Gastroesophageal sphincter (tissue), 4 donors: Measurements from ENCODE around the gene FNDC4. TPM values are rescaled to one million over a fixed set of nuclear protein-coding genes. Genes with fewer than 3 reads are reported as not detected.

ENCODE experiments used
- ATAC-seq: fragments of 150-250 bp; one replicate; pipeline ENCODE4 v1.9.1; 2016; ENCODE audit warnings: mild to moderate bottlenecking, moderate library complexity
- H3K27ac ChIP-seq, 4 donors: fragments of 200-600 bp; sonication (generic) in 3 of 4; 1 replicate in 3 of 4; 2 replicates in 1 of 4; pipeline ENCODE4 v1.5.1; 2016 to 2019
- H3K27me3 ChIP-seq: fragments of 200-600 bp; sonication (generic); one replicate; pipeline ENCODE4 v1.5.1; 2019
- H3K36me3 ChIP-seq, 2 donors: fragments of 200-600 bp; sonication (generic); one replicate each; pipeline ENCODE4 v1.5.1; 2019; ENCODE audit warnings: control low read depth in 1 of 2
- H3K4me1 ChIP-seq, 3 donors: fragments of 200-600 bp; sonication (generic); 1 replicate in 2 of 3; 2 replicates in 1 of 3; pipeline ENCODE4 v1.5.1; 2016 to 2019; ENCODE audit warnings: control low read depth in 2 of 3
- H3K4me3 ChIP-seq, 2 donors: fragments of 200-600 bp; sonication (generic); one replicate each; pipeline ENCODE4 v1.5.1; 2019; ENCODE audit warnings: mild to moderate bottlenecking in 1 of 2, moderate library complexity in 1 of 2
- H3K9me3 ChIP-seq, 3 donors: fragments of 200-600 bp; sonication (generic); one replicate each; pipeline ENCODE4 v1.5.1; 2017 to 2019; ENCODE audit warnings: control low read depth in 2 of 3
- CTCF ChIP-seq, 4 experiments: fragments of 200-600 bp in 2 of 4; fragments of 450-650 bp in 2 of 4; sonication (generic) in 1 of 4; IDR thresholded peaks; one replicate each; pipeline ENCODE4 v1.5.1; 2017 to 2019; ENCODE audit warnings: antibody characterized with exemption in 4 of 4, mild to moderate bottlenecking in 2 of 4, moderate library complexity in 2 of 4
- EP300 ChIP-seq: sonication (generic); formaldehyde crosslinking; IDR thresholded peaks from one replicate; pipeline ENCODE4 v1.6.1; 2017; ENCODE audit warnings: antibody characterized with exemption, mild to moderate bottlenecking
- POLR2A ChIP-seq, 2 donors: fragments of 450-650 bp; IDR thresholded peaks; one replicate each; pipeline ENCODE4 v1.6.1; 2017; ENCODE audit warnings: antibody characterized with exemption in 2 of 2, mild to moderate bottlenecking in 2 of 2, moderate library complexity in 1 of 2
- POLR2AphosphoS5 ChIP-seq: sonication (generic); formaldehyde crosslinking; IDR thresholded peaks from one replicate; pipeline ENCODE4 v1.6.1; 2017; ENCODE audit warnings: antibody characterized with exemption
- WGBS, 2 donors: methylation state at CpG; one replicate each; pipeline ENCODE4 v1.1.5; 2018; ENCODE audit warnings: low coverage in 1 of 2; 5-methylcytosine and 5-hydroxymethylcytosine counted together
- total RNA-seq, 4 donors: library from RNA; depleted of rRNA; stranded (reverse); fragments of >200 nt; gene quantifications; one replicate each; pipeline ENCODE4 v1.1.0, GENCODE V29; 2016

The FNDC4 gene
- total RNA-seq, 4 donors from 2014 or later: 7.0 to 11.7 (median 9.9) TPM

- TF ChIP-seq POLR2AphosphoS5: no peak
- no peak for TF ChIP-seq EP300
- no peak for TF ChIP-seq POLR2A (IDR thresholded peaks at IDR 0.05)
- no peak for TF ChIP-seq CTCF (IDR thresholded peaks at IDR 0.05)
- no peaks in the 10 kb centered on the region for H3K4me1 ChIP-seq
- H3K27ac ChIP-seq: no peak overlapping the region
- ATAC-seq: no peak
- no peaks in the 10 kb centered on the region for H3K36me3 ChIP-seq
- H3K9me3 ChIP-seq: no peaks in the 10 kb centered on the region
- no peak overlapping the region for H3K4me3 ChIP-seq
- 48 to 63% methylated on average over 3 of the region's 3 CpGs for WGBS, 2 donors
- peaks cover 25% of the 10 kb centered on the region for H3K27me3 ChIP-seq
Observed at GRCh38 chr2:27527182-27527581, 32.2 kb upstream of the FNDC4 start.

- no peak for TF ChIP-seq POLR2A (IDR thresholded peaks at IDR 0.05)
- no peak for TF ChIP-seq EP300
- TF ChIP-seq POLR2AphosphoS5: no peak
- no peak for TF ChIP-seq CTCF (IDR thresholded peaks at IDR 0.05)
- peaks cover 42% of the 10 kb centered on the region for H3K27me3 ChIP-seq
- H3K4me1 ChIP-seq: no peaks in the 10 kb centered on the region
- no peak for ATAC-seq
- H3K4me3 ChIP-seq: no peak overlapping the region
- WGBS, 2 donors: 87 to 98% methylated on average over 6 to 7 of the region's 7 CpGs
- H3K9me3 ChIP-seq: no peaks in the 10 kb centered on the region
- H3K27ac ChIP-seq: no peak overlapping the region
- H3K36me3 ChIP-seq: no peaks in the 10 kb centered on the region
Observed at GRCh38 chr2:27522400-27522945, 27.5 kb upstream of the FNDC4 start.

GRCh38 chr2:27520316-27520715 is 25.3 kb upstream of the FNDC4 start:
- no peak overlapping the region for H3K4me3 ChIP-seq
- H3K36me3 ChIP-seq: no peaks in the 10 kb centered on the region
- WGBS, 2 donors: 91 to 94% methylated on average over 2 of the region's 2 CpGs
- H3K27me3 ChIP-seq: peaks cover 37% of the 10 kb centered on the region
- no peaks in the 10 kb centered on the region for H3K4me1 ChIP-seq
- H3K9me3 ChIP-seq: no peaks in the 10 kb centered on the region
- no peak for TF ChIP-seq CTCF (IDR thresholded peaks at IDR 0.05)
- no peak for TF ChIP-seq POLR2AphosphoS5
- TF ChIP-seq EP300: no peak
- TF ChIP-seq POLR2A (IDR thresholded peaks at IDR 0.05): no peak
- no peak overlapping the region for H3K27ac ChIP-seq
- no peak for ATAC-seq

GRCh38 chr2:27518782-27519113 is 23.7 kb upstream of the FNDC4 start:
- H3K36me3 ChIP-seq: no peaks in the 10 kb centered on the region
- H3K27me3 ChIP-seq: peaks cover 37% of the 10 kb centered on the region
- no peaks in the 10 kb centered on the region for H3K9me3 ChIP-seq
- no peaks in the 10 kb centered on the region for H3K4me1 ChIP-seq
- WGBS, 2 donors: 60 to 100% methylated on average over 1 of the region's 4 CpGs
- TF ChIP-seq POLR2A (IDR thresholded peaks at IDR 0.05) (no peak), EP300 (no peak), POLR2AphosphoS5 (no peak), CTCF (IDR thresholded peaks at IDR 0.05) (no peak)
- H3K27ac ChIP-seq: no peak overlapping the region
- no peak overlapping the region for H3K4me3 ChIP-seq
- ATAC-seq: no peak

GRCh38 chr2:27518113-27518781 is 23.2 kb upstream of the FNDC4 start:
- no peaks in the 10 kb centered on the region for H3K9me3 ChIP-seq
- WGBS, 2 donors: 64 to 76% methylated on average over 3 to 4 of the region's 5 CpGs
- no peak overlapping the region for H3K4me3 ChIP-seq
- no peak for ATAC-seq
- no peaks in the 10 kb centered on the region for H3K4me1 ChIP-seq
- TF ChIP-seq POLR2AphosphoS5 (no peak), EP300 (no peak), CTCF (IDR thresholded peaks at IDR 0.05) (no peak), POLR2A (IDR thresholded peaks at IDR 0.05) (no peak)
- H3K27me3 ChIP-seq: peaks cover 35% of the 10 kb centered on the region
- no peak overlapping the region for H3K27ac ChIP-seq
- no peaks in the 10 kb centered on the region for H3K36me3 ChIP-seq
